K562 (cell line): ENCODE results near the gene SLC48A1. TPM values are rescaled to one million over a fixed set of nuclear protein-coding genes. Genes with fewer than 3 reads are reported as not detected.

Experiments
- ATAC-seq: fragments of 200-7000 bp; cut with Tn5 transposase; 3 replicates; pipeline ENCODE4 v1.9.1; 2020; ENCODE audit warnings: moderate library complexity
- BruUV-seq: library from RNA; stranded (reverse); fragments of 400-500 nt; replicated peaks from 2 replicates; lab custom pipeline; 2021; lab: Mats Ljungman, UMichigan
- CTCF ChIA-PET: fragments of 300-600 bp; formaldehyde crosslinking; extraction: SDS; loops from one replicate; lab custom pipeline; 2021; ENCODE audit warnings: low intra/inter-chr PET ratio; lab: Yijun Ruan, JAX
- POLR2A ChIA-PET: fragments of 300-600, 350-650 bp; sonication (Branson Sonifier 250); formaldehyde crosslinking; extraction: SDS; loops from one replicate; lab custom pipeline; 2021; ENCODE audit warnings: antibody characterized with exemption, inconsistent platforms; lab: Yijun Ruan, JAX
- DNase-seq, 4 experiments: peaks; one replicate each; pipeline versions ENCODE4 v3.0.0 to v3.0.0-alpha.2; 2011 to 2018; ENCODE audit warnings: low spot score in 3 of 4, mixed read lengths in 3 of 4; ENCODE audit errors: extremely low read depth in 1 of 4
- FAIRE-seq: peaks from 2 replicates; lab custom pipeline; 2011; peaks lifted over from hg19 to GRCh38; lab: Jason Lieb, UNC
- H2AFZ ChIP-seq: 2 replicates; pipeline ENCODE4 v1.6.0; 2011; ENCODE audit warnings: low read depth, low read length, control low read depth, inconsistent platforms
- H3K27ac ChIP-seq: fragments of 200-600 bp; 3 replicates; pipeline ENCODE4 v1.8.0; 2011; ENCODE audit warnings: low read depth, mild to moderate bottlenecking, control low read depth, inconsistent platforms, low read length, moderate library complexity, mixed read lengths; ENCODE audit errors: extremely low read depth
- H3K27me3 ChIP-seq, 2 experiments: fragments of 300-600 bp in 1 of 2; 2 replicates in 1 of 2; 3 replicates in 1 of 2; pipeline versions ENCODE4 v1.6.0 to v1.8.0; 2011; ENCODE audit warnings: inconsistent platforms in 2 of 2, low read length in 2 of 2, mild to moderate bottlenecking in 1 of 2, mixed read lengths in 1 of 2, moderate library complexity in 1 of 2; ENCODE audit not compliant: control insufficient read depth in 2 of 2, insufficient read depth in 2 of 2
- H3K36me3 ChIP-seq: fragments of 300-600 bp; 3 replicates; pipeline ENCODE4 v1.8.0; 2011; ENCODE audit warnings: mild to moderate bottlenecking, low read length, inconsistent platforms; ENCODE audit not compliant: control insufficient read depth, insufficient read depth
- H3K4me1 ChIP-seq, 2 experiments: fragments of 200-600 bp in 1 of 2; replicated peaks in 1 of 2; 2 replicates in 1 of 2; 3 replicates in 1 of 2; pipeline versions ENCODE4 v1.5.1 to v1.8.0; 2011; ENCODE audit warnings: inconsistent platforms in 2 of 2, low read length in 2 of 2, mild to moderate bottlenecking in 1 of 2, mixed read lengths in 1 of 2, moderate library complexity in 1 of 2; ENCODE audit not compliant: control insufficient read depth in 2 of 2, insufficient read depth in 2 of 2
- H3K4me2 ChIP-seq: 2 replicates; pipeline ENCODE4 v1.6.1; 2011; ENCODE audit warnings: low read length, control low read depth, inconsistent platforms, mixed read lengths; ENCODE audit not compliant: insufficient read depth
- H3K4me3 ChIP-seq: fragments of 200-600 bp; sonication (generic), shearing (Covaris generic); 2 replicates; pipeline ENCODE4 v1.5.1; 2016; ENCODE audit warnings: control low read depth, inconsistent platforms
- H3K79me2 ChIP-seq: fragments of 200-600 bp; 3 replicates; pipeline ENCODE4 v1.8.0; 2011; ENCODE audit warnings: low read length, inconsistent platforms; ENCODE audit not compliant: control insufficient read depth, insufficient read depth
- H3K9ac ChIP-seq, 2 experiments: 2 replicates each; pipeline versions ENCODE4 v1.6.0 to v1.6.1; 2011; ENCODE audit warnings: low read depth in 2 of 2, low read length in 2 of 2, control low read depth in 1 of 2, inconsistent platforms in 1 of 2, mild to moderate bottlenecking in 1 of 2, mixed read lengths in 1 of 2; ENCODE audit not compliant: insufficient read depth in 1 of 2
- H3K9me1 ChIP-seq: one replicate; pipeline ENCODE4 v1.6.0; 2011; ENCODE audit warnings: inconsistent platforms, mild to moderate bottlenecking, low read length, moderate library complexity; ENCODE audit not compliant: control insufficient read depth, insufficient read depth
- H3K9me3 ChIP-seq: replicated peaks from 2 replicates; pipeline ENCODE4 v1.5.1; 2011; ENCODE audit warnings: low read depth, low read length, inconsistent platforms; ENCODE audit not compliant: control insufficient read depth, insufficient read depth
- H4K20me1 ChIP-seq: replicated peaks from 2 replicates; pipeline ENCODE4 v1.6.1; 2011; ENCODE audit warnings: low read length, inconsistent platforms, mixed read lengths; ENCODE audit not compliant: control insufficient read depth, insufficient read depth
- CLOCK ChIP-seq: fragments of 250-450 bp; sonication (Bioruptor Pico); IDR thresholded peaks from 2 replicates; pipeline ENCODE4 v1.4.0; 2020; ENCODE audit warnings: mild to moderate bottlenecking, moderate library complexity, borderline replicate concordance
- GMEB1 ChIP-seq: fragments of 250-450 bp; sonication (Bioruptor Pico); IDR thresholded peaks from 2 replicates; pipeline ENCODE4 v1.4.0; 2020; ENCODE audit warnings: mild to moderate bottlenecking
- HNRNPH1 ChIP-seq: fragments of 200-400 bp; formaldehyde crosslinking; optimal IDR thresholded peaks from 2 replicates; pipeline ENCODE3; 2017; ENCODE audit warnings: low read depth, mild to moderate bottlenecking, low read length, moderate library complexity
- RCOR1 ChIP-seq, 2 experiments: IDR thresholded peaks; 2 replicates each; pipeline ENCODE4 v1.6.1; 2012; ENCODE audit warnings: low read depth in 2 of 2, low read length in 2 of 2, borderline replicate concordance in 1 of 2, improper control_type of control experiment in 1 of 2
- STAG1 ChIP-seq: sonication (generic); formaldehyde crosslinking; IDR thresholded peaks from 2 replicates; pipeline ENCODE4 v1.5.0; 2020; ENCODE audit warnings: missing genetic modification reagents, borderline replicate concordance
- ZNF121 ChIP-seq: sonication (generic); formaldehyde crosslinking; conservative IDR thresholded peaks from 2 replicates; pipeline ENCODE4 v1.8.0; 2022; ENCODE audit warnings: missing genetic modification reagents
- ZNF644 ChIP-seq: fragments of 200-800 bp; sonication (Bioruptor generic); IDR thresholded peaks from 2 replicates; pipeline ENCODE4 v1.6.1; 2016; ENCODE audit warnings: low read depth, missing genetic modification characterization, missing compliant biosample characterization
- WGBS: fragments of 100-300 bp; shearing (Covaris generic); methylation state at CpG from one replicate; pipeline ENCODE4 v1.1.6; 2016; ENCODE audit warnings: low coverage, mixed read lengths; ENCODE audit not compliant: insufficient coverage; ENCODE audit errors: missing lambda C conversion rate; 5-methylcytosine and 5-hydroxymethylcytosine counted together
- in situ Hi-C: fragments of 300-500 bp; cut with MboI; formaldehyde crosslinking; loops from 4 replicates; pipeline ENCODE4 v1.15.0; 2018; ENCODE audit warnings: inconsistent platforms, mixed read lengths
- intact Hi-C: fragments of 100-400 bp; cut with micrococcal nuclease; formaldehyde crosslinking; loops from 2 replicates; pipeline ENCODE4 v1.14.2; 2022
- polyA plus RNA-seq, 8 experiments: library from polyadenylated mRNA; depleted of rRNA in 4 of 8; stranded (reverse) in 5 of 8; unstranded in 3 of 8; fragments of >200 nt; fragmentation: Nextera tagmentation in 2 of 8; fragmentation: Illumina TruSeq in 1 of 8; extraction: Ambion mirVana in 2 of 8; extraction: Trizol in 1 of 8; gene quantifications; 2 replicates each; pipeline versions ENCODE4 v1.2.1 to v1.2.3, GENCODE V29; 2011 to 2014; ENCODE audit warnings: inconsistent platforms in 1 of 8, missing spikeins in 1 of 8
- total RNA-seq, 7 experiments: library from RNA; depleted of rRNA in 6 of 7; stranded (reverse); fragments of >200 nt in 6 of 7; fragmentation: Illumina TruSeq in 2 of 7; extraction: Trizol in 2 of 7; gene quantifications; 2 replicates each; pipeline versions ENCODE4 v1.2.1 to v1.2.3, GENCODE V29; 2011 to 2021; ENCODE audit warnings: low replicate concordance in 1 of 7

Gene SLC48A1
- total and polyA plus RNA-seq, 9 of the 15 experiments (the other 6 are each of a cell fraction or from before 2014, with no cell fraction given) = 10.7 to 37.5 (median 18.7) TPM

- TF ChIP-seq GMEB1 (CRISPR knock-in tag) = no peak
- no peak for TF ChIP-seq RCOR1 (IDR thresholded peaks at IDR 0.05; ENCODE audit: borderline replicate concordance in 1 of 2, low read depth in 2 of 2, low read length in 2 of 2)
- TF ChIP-seq STAG1 = no peak
- no peak for TF ChIP-seq HNRNPH1
- no peak for TF ChIP-seq ZNF644 (tag)
- TF ChIP-seq CLOCK = no peak
- TF ChIP-seq, all 486 proteins: peak for 0
Measured at GRCh38 chr12:47748507-47748828, 24.6 kb upstream of the SLC48A1 start (continued).

- Histone ChIP-seq H3K4me1 (peaks cover 10 to 36% of the 10 kb centered on the region in 2 experiments; a peak in 3 of 5 replicates), H3K9me3 (no peaks in the 10 kb centered on the region), H3K27ac (no peak overlapping the region), H3K9me1 (no peaks in the 10 kb centered on the region), H3K4me2 (no peak overlapping the region), H3K36me3 (no peaks in the 10 kb centered on the region), H3K9ac (no peak overlapping the region), H3K27me3 (peaks cover 30 to 62% of the 10 kb centered on the region in 2 experiments), H3K79me2 (no peaks in the 10 kb centered on the region), H4K20me1 (no peaks in the 10 kb centered on the region; the same call in 1 of the 2 replicates), H3K4me3 (no peak overlapping the region), H2AFZ (no peak overlapping the region)
- BruUV-seq = no TSS peak
- intact Hi-C loops = no loop called here
- ATAC-seq (no peak), FAIRE-seq (no peak), DNase-seq (no peak)
- POLR2A ChIA-PET = no interaction called here
- CTCF ChIA-PET = no interaction called here
- TF ChIP-seq ZNF121 = no peak
- in situ Hi-C loops = no loop called here
- 10% methylated on average over 2 of the region's 3 CpGs for WGBS
Measured at GRCh38 chr12:47748899-47749298, 24.1 kb upstream of the SLC48A1 start.
